Neuron (in vitro differentiated cells): Measurements from ENCODE around the gene SYNE4.
A peak's percentile ranks its signal among the peaks of the same experiment; 100 is the strongest.
"Not testable (repeated sequence)": the region's sequence is repeated elsewhere in the genome, so short reads cannot be mapped to it uniquely, and the experiment has no call there.

Source experiments
- H2AFZ ChIP-seq: one replicate; pipeline ENCODE4 v1.6.1; 2013; ENCODE audit warnings: low read depth, mild to moderate bottlenecking, inconsistent platforms, low read length, moderate library complexity
- H3K27me3 ChIP-seq: one replicate; pipeline ENCODE4 v1.6.1; 2013; ENCODE audit warnings: low read length; ENCODE audit not compliant: insufficient read depth
- H3K36me3 ChIP-seq: one replicate; pipeline ENCODE4 v1.6.1; 2013; ENCODE audit warnings: low read length; ENCODE audit not compliant: insufficient read depth
- H3K4me1 ChIP-seq: one replicate; pipeline ENCODE4 v1.6.1; 2013; ENCODE audit warnings: low read length; ENCODE audit not compliant: insufficient read depth
- H3K4me3 ChIP-seq: 2 replicates; pipeline ENCODE4 v1.5.1; 2013; ENCODE audit warnings: mild to moderate bottlenecking, low read length, moderate library complexity
- H3K9me3 ChIP-seq: one replicate; pipeline ENCODE4 v1.6.1; 2013; ENCODE audit warnings: low read length

SYNE4 gene

GRCh38 chr19:36008336-36008978 lies at the start of gene SYNE4:
Gene SYNE4 (minus strand): TSS chr19:36008813. CDS start chr19:36008681, 132 bp downstream.
- Histone ChIP-seq H3K4me3 (no peak within 1 kb of the TSS), H3K9me3 (no peaks in the 10 kb centered on the region), H3K36me3 (peaks cover under 1% of the 10 kb centered on the region), H3K4me1 (no peaks in the 10 kb centered on the region), H3K27me3 (no peaks in the 10 kb centered on the region), H2AFZ (no peak within 1 kb of the TSS)

- Histone ChIP-seq H3K36me3 (peaks cover 14% of the 10 kb centered on the region), H3K4me1 (peaks cover 10% of the 10 kb centered on the region), H3K4me3 (peak within 1 kb of the TSS; percentile 63), H3K9me3 (no peaks in the 10 kb centered on the region), H3K27me3 (no peaks in the 10 kb centered on the region), H2AFZ (peak within 1 kb of the TSS; percentile 71)
Observed at GRCh38 chr19:36054733-36055686, 46.4 kb upstream of the SYNE4 start, which contains the start of gene WDR62. Gene WDR62 (plus strand): TSS chr19:36054897. CDS start chr19:36054972, 75 bp downstream.

- Histone ChIP-seq H2AFZ (peak within 1 kb of the TSS; percentile 71), H3K4me1 (peaks cover 10% of the 10 kb centered on the region), H3K36me3 (peaks cover 11% of the 10 kb centered on the region), H3K4me3 (peak within 1 kb of the TSS; percentile 63), H3K9me3 (no peaks in the 10 kb centered on the region), H3K27me3 (no peaks in the 10 kb centered on the region)
Observed at GRCh38 chr19:36054119-36054732, 45.6 kb upstream of the SYNE4 start, which contains the start of gene THAP8. Gene THAP8 (minus strand): TSS chr19:36054285. CDS start chr19:36054217, 68 bp downstream.

- Histone ChIP-seq H3K27me3 (no peaks in the 10 kb centered on the region), H3K4me1 (peaks cover 10% of the 10 kb centered on the region), H3K36me3 (no peaks in the 10 kb centered on the region), H2AFZ (no peak overlapping the region), H3K4me3 (no peak overlapping the region), H3K9me3 (no peaks in the 10 kb centered on the region)
Observed at GRCh38 chr19:36051637-36052036, 43.0 kb upstream of the SYNE4 start.

- no peak overlapping the region for H2AFZ ChIP-seq
- H3K36me3 ChIP-seq = no peaks in the 10 kb centered on the region
- H3K4me3 ChIP-seq = no peak overlapping the region
- no peaks in the 10 kb centered on the region for H3K27me3 ChIP-seq
- no peaks in the 10 kb centered on the region for H3K9me3 ChIP-seq
- H3K4me1 ChIP-seq = peaks cover 9% of the 10 kb centered on the region
Observed at GRCh38 chr19:36051236-36051635, 42.6 kb upstream of the SYNE4 start.

GRCh38 chr19:36049080-36049698 lies 40.6 kb upstream of the SYNE4 start:
- no peak overlapping the region for H3K4me3 ChIP-seq
- H2AFZ ChIP-seq = no peak overlapping the region
- no peaks in the 10 kb centered on the region for H3K36me3 ChIP-seq
- H3K9me3 ChIP-seq = peaks cover 2% of the 10 kb centered on the region
- H3K4me1 ChIP-seq = peaks cover 4% of the 10 kb centered on the region
- H3K27me3 ChIP-seq = no peaks in the 10 kb centered on the region

- Histone ChIP-seq H3K4me1 (no peaks in the 10 kb centered on the region), H3K36me3 (no peaks in the 10 kb centered on the region), H3K27me3 (no peaks in the 10 kb centered on the region), H2AFZ (no peak overlapping the region), H3K9me3 (peaks cover 2% of the 10 kb centered on the region), H3K4me3 (no peak overlapping the region)
Observed at GRCh38 chr19:36047835-36048234, 39.2 kb upstream of the SYNE4 start.

- H3K36me3 ChIP-seq = no peaks in the 10 kb centered on the region
- H3K9me3 ChIP-seq = peaks cover 2% of the 10 kb centered on the region
- H3K27me3 ChIP-seq = no peaks in the 10 kb centered on the region
- no peak overlapping the region for H3K4me3 ChIP-seq
- no peaks in the 10 kb centered on the region for H3K4me1 ChIP-seq
- H2AFZ ChIP-seq = no peak overlapping the region
Observed at GRCh38 chr19:36046443-36047050, 37.9 kb upstream of the SYNE4 start.

GRCh38 chr19:36043952-36044351 lies 35.3 kb upstream of the SYNE4 start:
- H3K4me3 ChIP-seq = no peak overlapping the region
- no peaks in the 10 kb centered on the region for H3K27me3 ChIP-seq

GRCh38 chr19:36041831-36042230 lies 33.2 kb upstream of the SYNE4 start:
- Histone ChIP-seq H3K27me3 (no peaks in the 10 kb centered on the region), H2AFZ (no peak overlapping the region), H3K36me3 (peaks cover 5% of the 10 kb centered on the region), H3K4me1 (no peaks in the 10 kb centered on the region), H3K4me3 (no peak overlapping the region), H3K9me3 (peaks cover 2% of the 10 kb centered on the region)

More at GRCh38 chr19:36043952-36044351, 35.3 kb upstream of the SYNE4 start:
- H3K4me1 ChIP-seq = no peaks in the 10 kb centered on the region
- no peaks in the 10 kb centered on the region for H3K36me3 ChIP-seq
- H3K9me3 ChIP-seq = peaks cover 2% of the 10 kb centered on the region
- no peak overlapping the region for H2AFZ ChIP-seq

- H3K27me3 ChIP-seq, H3K4me1 ChIP-seq, H3K9me3 ChIP-seq, H3K4me3 ChIP-seq, H3K36me3 ChIP-seq, H2AFZ ChIP-seq: not testable (repeated sequence)
Observed at GRCh38 chr19:36041092-36041491, 32.5 kb upstream of the SYNE4 start.

- no peak overlapping the region for H2AFZ ChIP-seq
- no peak overlapping the region for H3K4me3 ChIP-seq
- H3K4me1 ChIP-seq = no peaks in the 10 kb centered on the region
- no peaks in the 10 kb centered on the region for H3K27me3 ChIP-seq
- peaks cover 5% of the 10 kb centered on the region for H3K36me3 ChIP-seq
- peaks cover under 1% of the 10 kb centered on the region for H3K9me3 ChIP-seq
Observed at GRCh38 chr19:36040495-36040894, 31.9 kb upstream of the SYNE4 start.
